Esophagus muscularis mucosa (tissue), 4 donors: ENCODE measurements around the gene RAB6A. TPM values are rescaled to one million over a fixed set of nuclear protein-coding genes. Genes with fewer than 3 reads are reported as not detected.
A peak's percentile ranks its signal among the peaks of the same experiment; 100 is the strongest.
"Not testable (repeated sequence)": the region's sequence is repeated elsewhere in the genome, so short reads cannot be mapped to it uniquely, and the experiment has no call there.

Experiments
- DNase-seq: peaks from one replicate; pipeline ENCODE4 v3.0.0-alpha.2; 2017; ENCODE audit errors: extremely low spot score
- H3K27ac ChIP-seq, 4 donors: fragments of 200-600 bp; sonication (generic); replicated peaks in 1 of 4; 1 replicate in 3 of 4; 2 replicates in 1 of 4; pipeline ENCODE4 v1.5.1; 2016 to 2019; ENCODE audit warnings: mild to moderate bottlenecking in 1 of 4
- H3K27me3 ChIP-seq, 4 donors: fragments of 200-600 bp; sonication (generic); one replicate each; pipeline versions ENCODE4 v1.5.1 to v1.6.0; 2016 to 2019
- H3K36me3 ChIP-seq, 4 donors: fragments of 200-600 bp; sonication (generic); one replicate each; pipeline ENCODE4 v1.5.1; 2016 to 2019
- H3K4me1 ChIP-seq, 4 donors: fragments of 200-600 bp; sonication (generic); one replicate each; pipeline ENCODE4 v1.5.1; 2016 to 2019
- H3K4me3 ChIP-seq, 4 donors: fragments of 200-600 bp; sonication (generic); 1 replicate in 2 of 4; 2 replicates in 2 of 4; pipeline ENCODE4 v1.5.1; 2016 to 2019; ENCODE audit warnings: mild to moderate bottlenecking in 4 of 4, moderate library complexity in 1 of 4
- H3K9me3 ChIP-seq, 4 donors: fragments of 200-600 bp; sonication (generic); 1 replicate in 3 of 4; 2 replicates in 1 of 4; pipeline ENCODE4 v1.5.1; 2016 to 2019
- EP300 ChIP-seq: sonication (generic); formaldehyde crosslinking; IDR thresholded peaks from one replicate; pipeline ENCODE4 v1.6.1; 2017; ENCODE audit warnings: antibody characterized with exemption
- POLR2A ChIP-seq: fragments of 450-650 bp; IDR thresholded peaks from one replicate; pipeline ENCODE4 v1.6.1; 2017; ENCODE audit warnings: antibody characterized with exemption, moderate library complexity, mild to moderate bottlenecking, low read depth
- POLR2AphosphoS5 ChIP-seq, 2 donors: sonication (generic); formaldehyde crosslinking; IDR thresholded peaks; one replicate each; pipeline ENCODE4 v1.6.1; 2017; ENCODE audit warnings: antibody characterized with exemption in 2 of 2
- WGBS: methylation state at CpG from one replicate; pipeline ENCODE4 v1.1.5; 2018; 5-methylcytosine and 5-hydroxymethylcytosine counted together
- intact Hi-C: fragments of 100-400 bp; cut with DNase I; formaldehyde crosslinking; loops from one replicate; pipeline ENCODE4 v1.15.1; 2023
- total RNA-seq, 4 donors: library from RNA; depleted of rRNA; stranded (reverse); fragments of >200 nt; gene quantifications; one replicate each; pipeline versions ENCODE4 v1.1.0 to v1.2.1, GENCODE V29; 2016
- TF ChIP-seq, protein P1 (sequence below), 3 experiments: fragments of 200-600 bp in 2 of 3; fragments of 450-650 bp in 1 of 3; sonication (generic) in 2 of 3; IDR thresholded peaks; one replicate each; pipeline ENCODE4 v1.5.1; 2017 to 2019; ENCODE audit warnings: antibody characterized with exemption in 3 of 3, mild to moderate bottlenecking in 2 of 3, moderate library complexity in 1 of 3

The RAB6A gene
- total RNA-seq, 4 donors from 2014 or later = 107 to 161 (median 134) TPM

DNA sequence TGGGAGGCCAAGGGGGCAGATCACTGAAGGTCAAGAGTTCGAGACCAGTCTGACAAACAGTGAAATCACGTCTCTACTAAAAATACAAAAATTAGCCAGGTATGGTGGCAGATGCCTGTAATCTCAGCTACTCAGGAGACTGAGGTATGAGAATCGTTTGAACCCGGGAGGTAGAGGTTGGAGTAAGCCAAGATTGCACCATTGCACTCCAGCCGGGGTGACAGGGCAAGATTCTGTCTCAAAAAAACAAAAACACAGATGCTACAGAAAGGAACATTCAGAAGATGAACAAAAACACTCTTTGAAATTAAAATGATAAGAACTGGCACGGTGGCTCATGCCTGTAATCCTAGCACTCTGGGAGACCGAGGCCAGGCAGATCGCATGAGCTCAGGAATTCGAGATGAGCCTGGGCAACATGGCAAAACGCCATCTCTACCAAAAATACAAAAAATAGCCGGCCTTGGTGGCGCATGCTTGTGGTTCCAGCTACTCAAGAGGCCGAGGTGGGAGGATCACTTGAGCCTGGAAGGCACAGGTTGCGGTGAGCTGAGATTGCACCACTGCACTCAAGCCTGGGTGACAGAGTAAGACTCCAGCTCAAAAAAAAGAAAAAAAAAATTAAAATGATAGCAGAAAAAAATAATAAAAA, 8.5 kb downstream of the RAB6A start:
- no peaks in the 10 kb centered on the region for H3K9me3 ChIP-seq
- TF ChIP-seq, protein P1, sequence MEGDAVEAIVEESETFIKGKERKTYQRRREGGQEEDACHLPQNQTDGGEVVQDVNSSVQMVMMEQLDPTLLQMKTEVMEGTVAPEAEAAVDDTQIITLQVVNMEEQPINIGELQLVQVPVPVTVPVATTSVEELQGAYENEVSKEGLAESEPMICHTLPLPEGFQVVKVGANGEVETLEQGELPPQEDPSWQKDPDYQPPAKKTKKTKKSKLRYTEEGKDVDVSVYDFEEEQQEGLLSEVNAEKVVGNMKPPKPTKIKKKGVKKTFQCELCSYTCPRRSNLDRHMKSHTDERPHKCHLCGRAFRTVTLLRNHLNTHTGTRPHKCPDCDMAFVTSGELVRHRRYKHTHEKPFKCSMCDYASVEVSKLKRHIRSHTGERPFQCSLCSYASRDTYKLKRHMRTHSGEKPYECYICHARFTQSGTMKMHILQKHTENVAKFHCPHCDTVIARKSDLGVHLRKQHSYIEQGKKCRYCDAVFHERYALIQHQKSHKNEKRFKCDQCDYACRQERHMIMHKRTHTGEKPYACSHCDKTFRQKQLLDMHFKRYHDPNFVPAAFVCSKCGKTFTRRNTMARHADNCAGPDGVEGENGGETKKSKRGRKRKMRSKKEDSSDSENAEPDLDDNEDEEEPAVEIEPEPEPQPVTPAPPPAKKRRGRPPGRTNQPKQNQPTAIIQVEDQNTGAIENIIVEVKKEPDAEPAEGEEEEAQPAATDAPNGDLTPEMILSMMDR (IDR thresholded peaks at IDR 0.05) = no peak
- TF ChIP-seq POLR2A = no peak
- no peak for TF ChIP-seq EP300
- TF ChIP-seq POLR2AphosphoS5 (IDR thresholded peaks at IDR 0.05) = no peak
- no peaks in the 10 kb centered on the region for H3K36me3 ChIP-seq
- intact Hi-C loops = no loop called here
- no peaks in the 10 kb centered on the region for H3K27me3 ChIP-seq
- peak; percentile 55 for DNase-seq
- H3K4me3 ChIP-seq = no peak overlapping the region
- H3K27ac ChIP-seq = no peak overlapping the region
- 88% methylated on average over 14 of the region's 14 CpGs for WGBS
- H3K4me1 ChIP-seq = peaks cover 10 to 72% (median 65%) of the 10 kb centered on the region in 4 donors

- H3K4me1 ChIP-seq = peaks cover 10 to 68% (median 55%) of the 10 kb centered on the region in 4 donors
- 100% methylated on average over 4 of the region's 4 CpGs for WGBS
- not testable (repeated sequence) for DNase-seq
Observed at GRCh38 chr11:73750862-73751261, 10.0 kb downstream of the RAB6A start.

GRCh38 chr11:73750228-73750627, 10.6 kb downstream of the RAB6A start:
- H3K4me3 ChIP-seq = no peak overlapping the region
- DNase-seq = no peak
- H3K27me3 ChIP-seq = no peaks in the 10 kb centered on the region
- H3K9me3 ChIP-seq = no peaks in the 10 kb centered on the region
- intact Hi-C loops = no loop called here
- H3K36me3 ChIP-seq = no peaks in the 10 kb centered on the region
- TF ChIP-seq POLR2A (no peak), EP300 (no peak), POLR2AphosphoS5 (IDR thresholded peaks at IDR 0.05) (no peak)
- TF ChIP-seq, protein P1 (IDR thresholded peaks at IDR 0.05) = no peak
- H3K4me1 ChIP-seq = peaks cover 10 to 62% (median 55%) of the 10 kb centered on the region in 4 donors
- no peak overlapping the region for H3K27ac ChIP-seq
- 53% methylated on average over 5 of the region's 5 CpGs for WGBS

More at GRCh38 chr11:73750862-73751261, 10.0 kb downstream of the RAB6A start:
- H3K27me3 ChIP-seq, H3K36me3 ChIP-seq, H3K9me3 ChIP-seq, intact Hi-C loops, H3K27ac ChIP-seq, H3K4me3 ChIP-seq: not testable (repeated sequence)

- intact Hi-C loops = no loop called here
- TF ChIP-seq POLR2AphosphoS5 (IDR thresholded peaks at IDR 0.05) (no peak), POLR2A (no peak), EP300 (no peak)
- TF ChIP-seq, protein P1 (IDR thresholded peaks at IDR 0.05) = no peak
- H3K9me3 ChIP-seq = no peaks in the 10 kb centered on the region
- no peaks in the 10 kb centered on the region for H3K36me3 ChIP-seq
- H3K27ac ChIP-seq = no peak overlapping the region
- WGBS = 94% methylated on average over 7 of the region's 7 CpGs
- peaks cover 10 to 63% (median 54%) of the 10 kb centered on the region in 4 donors for H3K4me1 ChIP-seq
- H3K4me3 ChIP-seq = no peak overlapping the region
- DNase-seq = no peak
- no peaks in the 10 kb centered on the region for H3K27me3 ChIP-seq
Observed at GRCh38 chr11:73749118-73749517, 11.8 kb downstream of the RAB6A start.

GRCh38 chr11:73748300-73748699, 12.6 kb downstream of the RAB6A start:
- Histone ChIP-seq H3K27me3 (no peaks in the 10 kb centered on the region), H3K9me3 (no peaks in the 10 kb centered on the region), H3K27ac (no peak overlapping the region), H3K4me1 (peaks cover 10 to 67% (median 48%) of the 10 kb centered on the region in 4 donors), H3K36me3 (no peaks in the 10 kb centered on the region), H3K4me3 (no peak overlapping the region)
- WGBS = 91% methylated on average over 5 of the region's 5 CpGs
- TF ChIP-seq POLR2A (no peak), POLR2AphosphoS5 (IDR thresholded peaks at IDR 0.05) (no peak), EP300 (no peak)
- TF ChIP-seq, protein P1 (IDR thresholded peaks at IDR 0.05) = no peak
- DNase-seq = no peak
- intact Hi-C loops = no loop called here
